Measurements from ENCODE around the gene FHIT.

FHIT gene

DNA sequence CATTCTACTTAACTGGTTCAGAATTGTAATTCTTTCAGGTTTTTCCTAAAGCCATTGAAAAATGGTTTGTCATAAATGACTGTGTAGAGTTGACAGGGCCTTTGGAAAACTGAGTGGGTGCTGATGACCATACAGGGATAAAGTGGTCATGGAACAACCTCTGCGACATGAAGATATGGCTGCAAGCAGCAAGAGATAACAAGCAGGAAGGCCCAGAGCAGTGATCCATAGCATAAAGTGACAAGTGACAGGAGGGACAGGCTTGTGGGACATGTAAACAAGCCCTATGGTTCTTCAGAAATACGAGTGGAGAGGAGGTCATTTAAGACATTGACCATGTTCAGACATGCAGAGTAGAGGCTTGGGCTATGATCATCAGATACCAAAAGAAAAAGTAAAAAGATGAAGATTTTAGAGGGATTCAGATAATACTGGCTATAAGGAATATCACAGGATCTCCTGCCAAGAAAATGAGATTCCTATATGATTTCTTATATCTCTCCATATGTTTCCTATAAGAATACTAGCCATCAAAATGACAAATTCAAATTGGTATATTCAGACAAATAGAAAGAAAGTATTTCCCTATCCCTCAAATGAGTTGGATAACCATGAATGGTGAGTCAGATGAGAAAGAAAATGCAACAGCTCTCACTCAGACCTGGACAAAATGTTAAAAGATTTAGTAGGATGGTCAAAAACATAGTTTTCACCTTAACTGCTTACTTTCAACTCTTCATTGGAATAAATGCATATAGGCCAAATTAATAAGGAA lies 1373.8 kb downstream of the FHIT start:
- no peak for DNase-seq (ENCODE audit: low spot score)

GRCh38 chr3:59876533-59877062 lies 1374.7 kb downstream of the FHIT start:
- peak; percentile 52 for DNase-seq (ENCODE audit: low spot score)

- peak; percentile 31 for DNase-seq (ENCODE audit: low spot score)
Measured at GRCh38 chr3:59873576-59874230, 1377.5 kb downstream of the FHIT start.

DNA sequence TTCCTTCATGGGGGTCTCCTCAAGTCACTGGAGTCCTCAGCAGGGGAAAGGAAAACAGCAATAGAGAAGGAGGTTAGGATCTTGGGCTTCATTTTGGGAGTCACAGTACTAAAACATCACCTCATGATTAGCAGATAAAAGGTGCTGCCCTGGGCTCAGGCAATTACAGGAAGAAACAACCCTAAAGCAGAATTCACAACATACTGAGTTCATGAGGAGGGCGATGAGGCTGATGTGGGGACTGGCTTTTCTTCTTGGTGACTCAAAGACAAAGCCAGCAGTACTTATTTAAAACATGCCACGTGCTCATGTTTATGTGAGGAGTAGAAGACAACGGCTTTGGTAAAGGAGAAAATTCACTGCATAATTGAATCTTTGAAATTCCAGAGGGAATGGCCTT lies 1379.1 kb downstream of the FHIT start:
- DNase-seq (ENCODE audit: low spot score), result no peak

DNA sequence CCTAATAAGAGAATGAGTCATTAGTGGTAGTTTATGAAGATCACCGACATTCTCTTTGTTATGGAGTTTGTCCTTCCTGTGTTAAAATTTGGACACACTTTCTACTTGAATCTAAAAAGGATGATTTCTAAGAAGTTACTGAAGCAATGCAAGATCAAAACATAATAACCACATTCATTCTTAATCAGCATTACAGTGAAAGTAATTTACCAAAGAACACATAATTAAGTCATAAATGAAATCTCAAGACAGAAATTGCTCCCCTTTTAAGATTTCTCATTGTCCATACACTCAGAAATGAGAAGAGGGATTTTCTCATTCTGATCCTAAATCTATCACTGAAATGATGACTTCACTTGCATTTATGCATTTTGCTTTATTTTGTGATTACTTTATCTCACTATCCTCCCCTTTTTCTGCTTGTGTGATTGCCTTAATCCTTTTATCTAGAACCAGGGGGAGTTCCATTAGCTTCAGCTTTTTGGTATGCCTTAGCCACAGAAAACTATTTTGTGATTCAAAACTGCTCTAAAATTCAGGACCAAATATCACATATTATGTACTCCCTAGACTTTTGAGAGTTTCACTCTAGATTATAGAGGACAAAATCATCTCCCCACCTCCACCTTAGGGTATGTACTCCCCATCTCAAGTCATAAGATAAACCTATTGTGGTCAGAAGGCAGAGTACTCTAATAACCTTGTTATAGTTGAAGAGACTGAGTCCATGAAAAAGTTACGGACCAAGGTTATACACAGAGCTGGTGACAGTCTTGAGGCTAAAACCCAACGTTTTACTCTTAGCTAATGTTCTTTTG lies 1383.9 kb downstream of the FHIT start:
- DNase-seq (ENCODE audit: low spot score), result no peak

- peak; percentile 56 for DNase-seq (ENCODE audit: low spot score)
Measured at GRCh38 chr3:59866076-59866475, 1385.2 kb downstream of the FHIT start.

DNA sequence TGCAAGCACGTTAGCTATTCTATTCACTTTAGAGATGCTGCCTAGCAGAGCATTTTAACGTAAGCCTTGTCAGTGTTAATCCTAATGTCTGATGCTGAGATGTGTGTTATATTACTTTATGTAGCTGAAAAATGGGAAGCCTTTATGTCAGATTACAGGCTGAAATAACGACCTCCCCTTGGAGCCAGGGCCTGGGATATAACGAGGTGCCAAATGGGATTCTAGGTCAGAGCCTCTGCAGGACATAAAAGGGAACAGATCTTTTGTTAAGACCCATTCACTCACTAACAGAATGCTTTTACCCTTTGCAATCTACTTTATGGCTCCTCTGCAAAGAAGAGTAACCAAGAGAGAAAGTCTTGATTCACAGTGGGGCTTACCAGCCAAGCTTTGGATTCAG lies 1385.9 kb downstream of the FHIT start:
- no peak for DNase-seq (ENCODE audit: low spot score)

DNA sequence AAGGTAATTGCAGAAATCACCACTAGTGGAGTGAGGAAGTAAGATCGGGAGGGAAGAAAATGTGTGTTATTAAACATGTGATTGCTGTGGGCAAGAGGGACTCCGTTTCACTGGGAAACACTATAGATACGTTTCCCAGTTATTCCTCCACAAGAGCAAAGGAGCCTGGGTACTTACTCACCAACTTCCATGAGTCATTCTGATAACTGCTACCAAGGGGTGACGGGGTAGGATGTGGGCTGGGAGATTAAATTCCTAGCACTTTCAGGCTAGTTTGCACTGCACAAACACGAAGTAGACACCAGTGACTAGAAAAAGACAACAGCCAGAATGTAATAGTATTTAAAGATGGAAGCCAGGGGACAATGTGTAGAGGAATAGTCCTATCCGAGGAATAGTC lies 1388.6 kb downstream of the FHIT start:
- DNase-seq (ENCODE audit: low spot score), result no peak

GRCh38 chr3:59857589-59858346 lies 1393.5 kb downstream of the FHIT start:
- DNase-seq (ENCODE audit: low spot score), result peak; percentile 59

- no peak for DNase-seq (ENCODE audit: low spot score)
Measured at GRCh38 chr3:59856934-59857460, 1394.3 kb downstream of the FHIT start.

- no peak for DNase-seq (ENCODE audit: low spot score)
Measured at GRCh38 chr3:59854061-59854709, 1397.1 kb downstream of the FHIT start.

DNA sequence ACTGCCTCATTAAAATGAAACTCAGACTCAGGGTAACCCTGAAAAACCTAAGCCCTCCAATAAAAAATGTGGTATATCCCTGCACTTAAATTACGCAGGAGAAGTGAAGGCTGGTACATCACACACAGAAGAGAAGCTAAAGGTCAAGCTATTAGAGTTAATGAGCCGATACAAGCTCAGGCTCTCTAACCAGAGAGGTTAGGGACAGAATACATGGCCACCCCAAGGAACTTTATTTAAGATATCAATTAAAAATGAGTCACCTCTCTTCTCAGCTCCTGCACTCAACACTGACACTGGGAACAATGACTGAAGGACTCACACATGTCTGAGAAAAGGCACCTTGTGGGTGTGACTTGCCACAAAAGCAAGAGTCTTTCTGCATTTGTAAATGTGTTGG lies 1400.8 kb downstream of the FHIT start:
- no peak for DNase-seq (ENCODE audit: low spot score)

- no peak for DNase-seq (ENCODE audit: low spot score)
Measured at GRCh38 chr3:59845386-59845785, 1405.9 kb downstream of the FHIT start.

DNA sequence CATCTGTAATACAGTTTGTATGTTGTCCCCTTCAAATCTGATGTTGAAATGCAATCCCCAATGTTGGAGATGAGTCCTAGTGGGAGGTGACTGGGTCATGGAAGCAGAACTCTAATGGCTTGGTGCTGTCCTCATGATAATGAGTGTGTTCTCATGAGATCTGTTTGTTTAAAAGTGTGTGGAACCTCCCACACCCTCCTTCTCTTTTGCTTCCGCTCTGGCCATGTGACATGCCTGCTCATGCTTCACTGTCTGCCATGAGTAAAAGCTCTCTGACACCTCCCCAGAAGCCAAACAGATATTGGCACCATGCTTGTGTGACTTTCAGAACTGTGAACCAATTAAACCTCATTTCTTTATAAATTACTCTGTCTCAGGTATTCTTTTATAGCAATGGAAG lies 1407.4 kb downstream of the FHIT start:
- no peak for DNase-seq (ENCODE audit: low spot score)

- DNase-seq (ENCODE audit: low spot score), result peak; percentile 34
Measured at GRCh38 chr3:59839810-59840515, 1411.3 kb downstream of the FHIT start.

DNA sequence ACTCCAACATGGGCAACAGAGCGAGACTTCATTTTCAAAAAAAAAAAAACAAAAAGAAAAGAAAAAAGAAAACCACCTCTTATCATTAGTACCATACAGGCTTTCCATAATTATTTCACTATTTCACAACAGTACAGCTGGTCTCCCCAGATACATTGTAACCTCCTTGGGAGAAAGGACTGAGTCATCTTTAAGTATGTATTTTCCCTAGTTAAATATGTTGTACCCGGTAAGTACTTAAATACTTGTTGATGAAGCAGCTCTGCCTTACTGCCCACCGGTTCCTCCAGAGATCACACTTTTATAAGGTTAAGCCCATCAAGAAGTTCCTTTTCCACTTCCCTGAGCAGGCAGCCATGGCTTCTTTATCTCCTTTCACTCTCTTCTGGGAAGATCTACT lies 1412.0 kb downstream of the FHIT start:
- no peak for DNase-seq (ENCODE audit: low spot score)

DNA sequence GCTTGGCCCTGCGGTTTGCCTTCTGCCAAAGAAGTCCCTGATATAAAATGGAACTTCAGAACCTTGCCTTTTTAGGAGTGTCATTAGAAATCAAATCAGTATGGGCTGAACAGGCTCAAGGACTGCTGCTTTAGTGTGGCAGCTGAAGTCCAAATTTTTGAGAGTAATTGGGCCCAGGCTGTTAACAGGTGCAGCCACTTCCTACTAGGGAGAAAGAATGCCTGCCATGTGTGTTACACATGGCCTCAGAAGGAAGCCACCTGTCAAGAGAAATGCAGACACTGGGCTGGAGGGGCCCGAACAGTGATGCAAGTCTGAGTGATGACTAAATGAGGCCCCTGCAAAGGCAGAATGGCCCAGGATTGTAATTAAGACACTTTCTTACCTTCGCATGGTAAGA lies 1414.7 kb downstream of the FHIT start:
- no peak for DNase-seq (ENCODE audit: low spot score)

DNA sequence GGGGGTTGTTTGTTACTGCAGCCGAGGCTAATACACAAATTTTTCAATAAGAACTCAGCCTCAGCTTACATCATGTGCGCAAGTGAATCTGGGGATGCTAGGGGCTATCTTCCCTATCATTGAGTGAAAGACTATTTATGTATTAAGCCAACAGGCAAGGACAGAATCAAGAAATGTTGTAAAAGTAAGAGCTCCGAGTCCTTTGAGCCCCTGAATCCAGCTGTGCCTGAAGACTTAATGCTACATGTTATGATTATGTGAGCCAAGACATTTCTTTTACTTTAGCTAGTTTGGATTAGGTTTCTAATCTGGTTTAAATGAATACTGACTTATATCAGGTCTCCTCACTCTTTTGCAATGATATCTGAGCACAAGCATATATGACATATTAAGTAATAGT lies 1418.5 kb downstream of the FHIT start:
- no peak for DNase-seq (ENCODE audit: low spot score)

GRCh38 chr3:59832241-59832640 lies 1419.0 kb downstream of the FHIT start:
- no peak for DNase-seq (ENCODE audit: low spot score)

DNA sequence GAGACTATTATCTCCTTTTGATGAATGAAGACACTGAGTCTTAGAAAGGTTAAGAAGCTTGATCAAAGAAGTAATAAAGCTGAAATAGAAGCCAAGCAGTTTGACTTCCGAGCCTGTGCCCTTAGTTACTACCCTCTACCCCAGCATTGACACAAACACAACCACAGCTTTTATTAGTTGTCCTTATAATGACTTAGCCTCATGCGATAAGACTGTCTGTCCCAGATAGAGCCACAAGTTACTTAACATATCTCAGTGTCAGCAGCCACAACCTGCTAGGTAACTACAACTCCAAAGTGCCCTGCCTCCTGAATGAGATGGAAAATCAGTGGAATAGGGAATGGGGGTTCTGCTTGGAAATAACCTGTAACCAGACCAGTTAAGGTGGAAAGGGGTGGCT lies 1419.9 kb downstream of the FHIT start:
- no peak for DNase-seq (ENCODE audit: low spot score)

Data from globus pallidus (tissue), 1 donor.